ENCODE data around the gene DCUN1D2. TPM values are rescaled to one million over a fixed set of nuclear protein-coding genes. Genes with fewer than 3 reads are reported as not detected.

The DCUN1D2 gene
- 27.5 and 29.0 TPM in 2 replicates for total RNA-seq
- long read RNA-seq, transcript DCUN1D2-202 (8 exons, 3,164 nt) = major isoform, 10 of 51 reads
- long read RNA-seq, transcript DCUN1D2-208 (7 exons, 2,045 nt) = minor isoform, 9 of 51 reads
- long read RNA-seq, partial matches to known transcripts = 9 of 51 reads
- long read RNA-seq, other reads (novel, unspliced or antisense) = 22 of 51 reads

- Mint-ChIP-seq H3K36me3 (ENCODE audit: unreplicated experiment) (peaks cover 3% of the 10 kb centered on the region), H3K9me3 (ENCODE audit: unreplicated experiment) (no peaks in the 10 kb centered on the region), H3K27me3 (ENCODE audit: unreplicated experiment) (no peaks in the 10 kb centered on the region), H3K4me3 (ENCODE audit: unreplicated experiment) (peak within 1 kb of the TSS; percentile 85), H3K4me1 (ENCODE audit: unreplicated experiment) (peaks cover 68% of the 10 kb centered on the region), H3K27ac (ENCODE audit: unreplicated experiment) (peak within 1 kb of the TSS; percentile 80)
- no peak for TF ChIP-seq CTCF (IDR thresholded peaks at IDR 0.05)
- DNase-seq (ENCODE audit: extremely low spot score, unreplicated experiment) = peak; percentile 99
Observed at GRCh38 chr13:113490496-113491417, at the start of gene DCUN1D2. DCUN1D2 (minus strand) TSS chr13:113490711; CDS start chr13:113490669, 42 bp downstream.

- H3K4me3 Mint-ChIP-seq (ENCODE audit: unreplicated experiment) = no peak overlapping the region
- no peaks in the 10 kb centered on the region for H3K27me3 Mint-ChIP-seq (ENCODE audit: unreplicated experiment)
- H3K9me3 Mint-ChIP-seq (ENCODE audit: unreplicated experiment) = peaks cover 7% of the 10 kb centered on the region
- TF ChIP-seq CTCF (IDR thresholded peaks at IDR 0.05) = no peak
- peaks cover 14% of the 10 kb centered on the region for H3K4me1 Mint-ChIP-seq (ENCODE audit: unreplicated experiment)
- DNase-seq (ENCODE audit: extremely low spot score, unreplicated experiment) = no peak
- peaks cover 46% of the 10 kb centered on the region for H3K36me3 Mint-ChIP-seq (ENCODE audit: unreplicated experiment)
- H3K27ac Mint-ChIP-seq (ENCODE audit: unreplicated experiment) = peak overlapping the region; percentile 23
Observed at GRCh38 chr13:113539822-113540221, 49.3 kb upstream of the DCUN1D2 start.

- Mint-ChIP-seq H3K9me3 (ENCODE audit: unreplicated experiment) (peaks cover 7% of the 10 kb centered on the region), H3K4me1 (ENCODE audit: unreplicated experiment) (peaks cover 8% of the 10 kb centered on the region), H3K4me3 (ENCODE audit: unreplicated experiment) (no peak overlapping the region), H3K27me3 (ENCODE audit: unreplicated experiment) (no peaks in the 10 kb centered on the region), H3K36me3 (ENCODE audit: unreplicated experiment) (peaks cover 49% of the 10 kb centered on the region), H3K27ac (ENCODE audit: unreplicated experiment) (no peak overlapping the region)
- TF ChIP-seq CTCF (IDR thresholded peaks at IDR 0.05) = no peak
- no peak for DNase-seq (ENCODE audit: extremely low spot score, unreplicated experiment)
Observed at GRCh38 chr13:113539176-113539575, 48.7 kb upstream of the DCUN1D2 start.

GRCh38 chr13:113538689-113539058 lies 48.2 kb upstream of the DCUN1D2 start:
- Mint-ChIP-seq H3K9me3 (ENCODE audit: unreplicated experiment) (peaks cover 7% of the 10 kb centered on the region), H3K27ac (ENCODE audit: unreplicated experiment) (no peak overlapping the region), H3K36me3 (ENCODE audit: unreplicated experiment) (peaks cover 52% of the 10 kb centered on the region), H3K4me3 (ENCODE audit: unreplicated experiment) (no peak overlapping the region), H3K4me1 (ENCODE audit: unreplicated experiment) (peaks cover 3% of the 10 kb centered on the region), H3K27me3 (ENCODE audit: unreplicated experiment) (no peaks in the 10 kb centered on the region)
- DNase-seq (ENCODE audit: extremely low spot score, unreplicated experiment) = no peak
- TF ChIP-seq CTCF (IDR thresholded peaks at IDR 0.05) = no peak

All from osteocyte (in vitro differentiated cells).